ENCODE results near the gene NIPBL.

GRCh38 chr5:36879274-36880033 is 2.9 kb downstream of the NIPBL start:
- TF ChIP-seq SP1 (IDR thresholded peaks at IDR 0.05), result no peak
- no peak for TF ChIP-seq FOXK2 (IDR thresholded peaks at IDR 0.05)
- no peak for TF ChIP-seq L3MBTL2 (conservative IDR thresholded peaks at IDR 0.05)
- no peak for TF ChIP-seq ELF4 (IDR thresholded peaks at IDR 0.05)
- no peak for TF ChIP-seq TARDBP (IDR thresholded peaks at IDR 0.05)
- TF ChIP-seq SUZ12 (IDR thresholded peaks at IDR 0.05), result no peak
- no peak for TF ChIP-seq FOXA1 (IDR thresholded peaks at IDR 0.05)
- TF ChIP-seq BHLHE40 (IDR thresholded peaks at IDR 0.05; ENCODE audit: borderline replicate concordance), result no peak
- TF ChIP-seq ZNF384 (IDR thresholded peaks at IDR 0.05), result no peak
- TF ChIP-seq PKNOX1 (IDR thresholded peaks at IDR 0.05), result no peak
- no peak for TF ChIP-seq NFRKB (IDR thresholded peaks at IDR 0.05)
- TF ChIP-seq FOXM1 (IDR thresholded peaks at IDR 0.05; ENCODE audit: borderline replicate concordance), result no peak
- TF ChIP-seq ARNT (IDR thresholded peaks at IDR 0.05), result no peak

Measured in HEK293T (cell line).